Endothelial cell of umbilical vein (primary cell): ENCODE data around the gene SCN4A. TPM values are rescaled to one million over a fixed set of nuclear protein-coding genes. Genes with fewer than 3 reads are reported as not detected.

Source experiments
- BruUV-seq: library from RNA; stranded (reverse); fragments of 400-500 nt; replicated peaks from 2 replicates; lab custom pipeline; 2021; lab: Mats Ljungman, UMichigan
- CTCF ChIA-PET: fragments of 300-600, 350-600 bp; sonication (Branson Sonifier 250); formaldehyde crosslinking; loops from one replicate; lab custom pipeline; 2021; ENCODE audit warnings: antibody characterized with exemption, inconsistent platforms; lab: Charles Lee
- POLR2A ChIA-PET: fragments of 300-600, 350-600 bp; sonication (Branson Sonifier 250); formaldehyde crosslinking; loops from one replicate; lab custom pipeline; 2021; ENCODE audit warnings: antibody characterized with exemption, inconsistent platforms; lab: Charles Lee
- DNase-seq: peaks from one replicate; pipeline ENCODE4 v3.0.0-alpha.2; 2011; ENCODE audit warnings: low read depth, low spot score
- FAIRE-seq: peaks from 2 replicates; lab custom pipeline; 2011; peaks lifted over from hg19 to GRCh38; lab: Jason Lieb, UNC
- H2AFZ ChIP-seq: 2 replicates; pipeline ENCODE4 v1.6.0; 2012; ENCODE audit warnings: low read depth, low read length, control low read depth, inconsistent platforms
- H3K27ac ChIP-seq: 2 replicates; pipeline ENCODE4 v1.5.1; 2011; ENCODE audit warnings: low read depth, mild to moderate bottlenecking, control low read depth, low read length, moderate library complexity; ENCODE audit not compliant: insufficient read depth
- H3K27me3 ChIP-seq, 2 experiments: 2 replicates each; pipeline versions ENCODE4 v1.6.0 to v1.6.1; 2011; ENCODE audit warnings: low read length in 2 of 2, mixed read lengths in 1 of 2; ENCODE audit not compliant: control insufficient read depth in 2 of 2, insufficient read depth in 2 of 2
- H3K36me3 ChIP-seq, 2 experiments: 2 replicates in 1 of 2; 3 replicates in 1 of 2; pipeline ENCODE4 v1.5.1; 2011; ENCODE audit warnings: low read length in 2 of 2, mild to moderate bottlenecking in 1 of 2, moderate library complexity in 1 of 2; ENCODE audit not compliant: control insufficient read depth in 2 of 2, insufficient read depth in 2 of 2; ENCODE audit errors: extremely low read depth in 1 of 2
- H3K4me1 ChIP-seq: 3 replicates; pipeline ENCODE4 v1.5.1; 2011; ENCODE audit warnings: mild to moderate bottlenecking, low read length; ENCODE audit not compliant: control insufficient read depth, insufficient read depth; ENCODE audit errors: extremely low read depth
- H3K4me2 ChIP-seq: 2 replicates; pipeline ENCODE4 v1.6.1; 2011; ENCODE audit warnings: low read length, control low read depth, mixed read lengths; ENCODE audit not compliant: insufficient read depth
- H3K4me3 ChIP-seq, 3 experiments: fragments of 200-600 bp in 1 of 3; sonication (generic), shearing (Covaris generic) in 1 of 3; replicated peaks in 1 of 3; 2 replicates each; pipeline ENCODE4 v1.5.1; 2011 to 2016; ENCODE audit warnings: control low read depth in 3 of 3, low read length in 3 of 3, mild to moderate bottlenecking in 2 of 3, inconsistent platforms in 1 of 3, low read depth in 1 of 3, moderate library complexity in 1 of 3; ENCODE audit not compliant: insufficient read depth in 1 of 3
- H3K79me2 ChIP-seq: 2 replicates; pipeline ENCODE4 v1.6.0; 2012; ENCODE audit warnings: low read length, inconsistent platforms; ENCODE audit not compliant: control insufficient read depth, insufficient read depth
- H3K9ac ChIP-seq: replicated peaks from 2 replicates; pipeline ENCODE3; 2011; ENCODE audit warnings: low read length, control low read depth; ENCODE audit not compliant: insufficient read depth; ENCODE audit errors: extremely low read depth
- H3K9me1 ChIP-seq: replicated peaks from 3 replicates; pipeline ENCODE4 v1.6.0; 2011; ENCODE audit warnings: mild to moderate bottlenecking, low read length; ENCODE audit not compliant: control insufficient read depth, insufficient read depth; ENCODE audit errors: extremely low read depth
- H3K9me3 ChIP-seq: replicated peaks from 2 replicates; pipeline ENCODE4 v1.5.1; 2012; ENCODE audit warnings: low read length, inconsistent platforms; ENCODE audit not compliant: control insufficient read depth, insufficient read depth
- H4K20me1 ChIP-seq: replicated peaks from 2 replicates; pipeline ENCODE3; 2011; ENCODE audit warnings: mild to moderate bottlenecking, low read length; ENCODE audit not compliant: control insufficient read depth, insufficient read depth; ENCODE audit errors: extremely low read depth
- CTCF ChIP-seq, 2 donors: IDR thresholded peaks; 1 replicate in 1 of 2; 2 replicates in 1 of 2; pipeline ENCODE4 v1.5.1; 2011; ENCODE audit warnings: low read length in 2 of 2, mild to moderate bottlenecking in 2 of 2, moderate library complexity in 2 of 2, control low read depth in 1 of 2, inconsistent platforms in 1 of 2, low read depth in 1 of 2; ENCODE audit not compliant: insufficient read depth in 1 of 2; ENCODE audit errors: extremely low read depth in 1 of 2
- EZH2 ChIP-seq: IDR thresholded peaks from 2 replicates; pipeline ENCODE4 v1.6.1; 2012; ENCODE audit warnings: borderline replicate concordance, low read depth, mild to moderate bottlenecking, moderate library complexity, low read length, inconsistent platforms; ENCODE audit not compliant: severe bottlenecking
- GATA2 ChIP-seq: IDR thresholded peaks from 2 replicates; pipeline ENCODE4 v1.7.0; 2011; ENCODE audit warnings: low read depth, mild to moderate bottlenecking, moderate library complexity, mixed read lengths, low read length; ENCODE audit not compliant: insufficient read length, insufficient read depth
- JUN ChIP-seq: IDR thresholded peaks from 2 replicates; pipeline ENCODE4 v1.6.1; 2011; ENCODE audit warnings: borderline replicate concordance, low read depth; ENCODE audit not compliant: insufficient read length, insufficient read depth
- MAX ChIP-seq: IDR thresholded peaks from 2 replicates; pipeline ENCODE4 v1.6.1; 2011; ENCODE audit not compliant: insufficient read depth, insufficient read length
- dilution Hi-C: fragments of 300-500 bp; cut with MboI; formaldehyde crosslinking; loops from one replicate; pipeline ENCODE4 v1.15.0; 2019; ENCODE audit warnings: low sequenced_read_pairs; ENCODE audit not compliant: extremely low pct_ligation_motif_present
- intact Hi-C: fragments of 100-400 bp; cut with micrococcal nuclease; formaldehyde crosslinking; loops from one replicate; pipeline ENCODE4 v1.10.0; 2022
- polyA plus RNA-seq, 4 experiments: library from polyadenylated mRNA; depleted of rRNA in 3 of 4; stranded (reverse) in 3 of 4; unstranded in 1 of 4; fragments of >200 nt; gene quantifications; 2 replicates each; pipeline versions ENCODE4 v1.2.1 to v1.2.3, GENCODE V29; 2011 to 2012; ENCODE audit warnings: missing spikeins in 1 of 4
- total RNA-seq: library from RNA; stranded (reverse); gene quantifications from 2 replicates; pipeline ENCODE4 v1.2.3, GENCODE V29; 2021

The SCN4A gene
- total and polyA plus RNA-seq, 2 donors (not counting 3 experiments of a cell fraction or from before 2014, with no cell fraction given), result 0.01 to 0.40 TPM

- no peaks in the 10 kb centered on the region for H3K27me3 ChIP-seq
- peaks cover 65% of the 10 kb centered on the region for H3K79me2 ChIP-seq
- POLR2A ChIA-PET, result interaction anchor here (0.6 to 1.4 kb wide), 3 partner anchors 12 to 497 kb away, joined by 3 to 5 read pairs (median 3); partner anchors contain the start of genes DDX5 and ICAM2
- BruUV-seq, result no TSS peak
- H3K36me3 ChIP-seq, result peaks cover 13 to 15% of the 10 kb centered on the region in 2 experiments
- H2AFZ ChIP-seq, result no peak overlapping the region
- peak overlapping the region; percentile 91 for H3K27ac ChIP-seq
- no peaks in the 10 kb centered on the region for H4K20me1 ChIP-seq
- no peak overlapping the region for H3K9ac ChIP-seq
- no peak for TF ChIP-seq GATA2
- no peak for TF ChIP-seq JUN
- no peak for TF ChIP-seq EZH2
- no peak for TF ChIP-seq CTCF (IDR thresholded peaks at IDR 0.05; ENCODE audit: extremely low read depth in 1 of 2, insufficient read depth in 1 of 2, low read depth in 1 of 2, low read length in 2 of 2)
- no peak for TF ChIP-seq MAX
- H3K4me3 ChIP-seq, result no peak overlapping the region
- H3K9me1 ChIP-seq, result no peaks in the 10 kb centered on the region
- CTCF ChIA-PET, result interaction anchor here (1.2 to 1.4 kb wide), 4 partner anchors 14 to 125 kb away, joined by 3 to 6 read pairs (median 3); no protein-coding TSS in a partner anchor
- peak; percentile 15 for FAIRE-seq
- dilution Hi-C loops (no loop called here), intact Hi-C loops (no loop called here)
- peaks cover 58% of the 10 kb centered on the region for H3K4me1 ChIP-seq
- H3K4me2 ChIP-seq, result no peak overlapping the region
- DNase-seq, result peak; percentile 36
- H3K9me3 ChIP-seq, result no peaks in the 10 kb centered on the region
Observed at GRCh38 chr17:64008830-64009229, 36.1 kb upstream of the SCN4A start.
